LNCaP clone FGC (cell line): ENCODE results near the gene ANK3.
A peak's percentile ranks its signal among the peaks of the same experiment; 100 is the strongest.

ENCODE experiments used
- DNase-seq: peaks from one replicate; pipeline ENCODE4 v3.0.0-alpha.2; 2011; ENCODE audit warnings: low read depth
- H3K4me3 ChIP-seq: 2 replicates; pipeline ENCODE4 v1.5.1; 2011; ENCODE audit warnings: mild to moderate bottlenecking, low read depth, low read length, control low read depth
- TF ChIP-seq, protein P1 (sequence below): IDR thresholded peaks from 2 replicates; pipeline ENCODE4 v1.5.1; 2012; ENCODE audit warnings: mild to moderate bottlenecking; ENCODE audit not compliant: control insufficient read depth, insufficient read depth; ENCODE audit errors: extremely low read depth

ANK3 gene

DNA sequence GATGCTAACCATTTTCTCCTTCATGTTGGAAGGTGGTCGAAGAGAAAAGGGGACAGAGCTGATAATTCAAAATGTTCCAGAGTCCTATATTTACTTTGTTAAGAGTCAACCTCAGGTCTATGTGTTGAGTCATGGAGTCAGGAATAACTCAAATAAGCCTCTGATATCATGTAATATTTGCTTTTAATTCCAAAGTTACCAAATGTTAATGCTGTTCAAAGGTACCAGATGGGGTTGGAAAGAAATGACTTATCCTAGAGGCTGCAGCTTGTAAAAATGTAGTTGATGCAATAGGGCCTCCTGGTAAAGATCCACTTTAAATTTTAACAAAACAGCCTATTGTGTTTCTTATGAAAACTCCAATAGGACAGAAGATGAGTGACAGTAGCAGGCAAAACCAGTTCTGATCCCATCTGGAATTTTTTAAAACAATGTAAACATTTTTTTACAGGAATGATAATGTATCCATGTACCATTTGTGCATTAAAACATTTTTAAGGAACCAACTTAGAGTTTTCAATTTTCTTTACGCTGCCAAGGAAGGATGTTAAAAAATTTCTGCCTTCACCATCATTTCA is 218.2 kb downstream of the ANK3 start:
- DNase-seq: peak; percentile 62
- H3K4me3 ChIP-seq: no peak overlapping the region; the same call in 1 of the 2 replicates
- TF ChIP-seq, protein P1, sequence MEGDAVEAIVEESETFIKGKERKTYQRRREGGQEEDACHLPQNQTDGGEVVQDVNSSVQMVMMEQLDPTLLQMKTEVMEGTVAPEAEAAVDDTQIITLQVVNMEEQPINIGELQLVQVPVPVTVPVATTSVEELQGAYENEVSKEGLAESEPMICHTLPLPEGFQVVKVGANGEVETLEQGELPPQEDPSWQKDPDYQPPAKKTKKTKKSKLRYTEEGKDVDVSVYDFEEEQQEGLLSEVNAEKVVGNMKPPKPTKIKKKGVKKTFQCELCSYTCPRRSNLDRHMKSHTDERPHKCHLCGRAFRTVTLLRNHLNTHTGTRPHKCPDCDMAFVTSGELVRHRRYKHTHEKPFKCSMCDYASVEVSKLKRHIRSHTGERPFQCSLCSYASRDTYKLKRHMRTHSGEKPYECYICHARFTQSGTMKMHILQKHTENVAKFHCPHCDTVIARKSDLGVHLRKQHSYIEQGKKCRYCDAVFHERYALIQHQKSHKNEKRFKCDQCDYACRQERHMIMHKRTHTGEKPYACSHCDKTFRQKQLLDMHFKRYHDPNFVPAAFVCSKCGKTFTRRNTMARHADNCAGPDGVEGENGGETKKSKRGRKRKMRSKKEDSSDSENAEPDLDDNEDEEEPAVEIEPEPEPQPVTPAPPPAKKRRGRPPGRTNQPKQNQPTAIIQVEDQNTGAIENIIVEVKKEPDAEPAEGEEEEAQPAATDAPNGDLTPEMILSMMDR: no peak

DNA sequence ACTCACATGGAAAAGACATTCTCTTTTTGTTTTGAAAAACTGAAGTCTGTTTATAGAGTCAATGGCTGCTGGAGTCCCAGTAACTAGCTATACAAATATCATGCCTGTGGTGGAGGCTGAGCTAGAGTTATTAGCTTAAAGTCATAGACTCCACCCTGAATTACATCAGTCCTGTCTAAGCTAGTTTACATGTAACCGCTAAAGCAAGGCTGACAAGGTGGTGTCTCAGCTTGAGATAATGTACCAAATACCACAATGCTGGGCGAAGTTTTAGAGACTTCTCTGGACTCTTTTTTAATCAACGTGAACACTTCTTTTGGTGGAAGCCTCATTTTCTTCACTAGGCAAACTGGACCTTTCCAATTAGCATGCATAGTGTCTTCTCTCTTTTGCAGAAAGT is 219.4 kb downstream of the ANK3 start:
- no peak for DNase-seq
- no peak overlapping the region for H3K4me3 ChIP-seq
- TF ChIP-seq, protein P1: no peak

DNA sequence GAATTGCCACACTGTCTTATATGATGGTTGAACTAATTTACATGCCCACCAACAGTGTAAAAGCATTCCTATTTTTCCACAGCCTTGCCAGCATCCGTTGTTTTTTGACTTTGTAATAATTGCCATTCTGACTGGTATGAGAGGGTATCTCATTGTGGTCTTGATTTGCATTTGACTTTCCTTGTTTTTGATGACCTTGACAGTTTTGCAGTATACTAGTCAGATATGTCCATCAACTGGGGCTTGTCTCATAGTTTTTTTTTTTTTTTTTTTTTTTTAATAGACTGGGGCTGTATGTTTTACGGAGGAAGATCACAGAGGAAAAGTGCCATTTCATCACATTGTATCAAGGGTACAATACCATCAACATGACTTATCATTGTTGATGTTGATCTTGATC is 220.6 kb downstream of the ANK3 start:
- DNase-seq: no peak
- TF ChIP-seq, protein P1: no peak
- no peak overlapping the region for H3K4me3 ChIP-seq

DNA sequence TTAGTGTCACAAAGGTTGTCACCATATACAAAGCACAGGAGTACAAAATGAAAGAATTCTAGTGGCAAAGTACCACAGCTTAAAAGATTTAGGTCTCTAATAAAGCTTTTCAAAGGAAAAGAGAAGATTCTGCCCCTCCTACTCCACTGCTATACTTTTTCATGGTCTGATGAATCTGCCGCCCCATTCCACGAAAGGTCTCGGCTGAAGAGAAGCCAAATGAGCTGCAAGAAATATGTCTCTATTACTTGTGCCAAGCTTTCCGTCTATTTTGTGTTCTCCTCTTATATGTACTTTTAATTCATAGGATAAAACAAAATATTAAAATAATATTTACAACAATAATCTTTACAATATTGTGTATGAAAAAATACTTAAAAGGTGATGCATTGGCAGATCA is 222.6 kb downstream of the ANK3 start:
- no peak for DNase-seq
- TF ChIP-seq, protein P1: no peak
- H3K4me3 ChIP-seq: no peak overlapping the region

DNA sequence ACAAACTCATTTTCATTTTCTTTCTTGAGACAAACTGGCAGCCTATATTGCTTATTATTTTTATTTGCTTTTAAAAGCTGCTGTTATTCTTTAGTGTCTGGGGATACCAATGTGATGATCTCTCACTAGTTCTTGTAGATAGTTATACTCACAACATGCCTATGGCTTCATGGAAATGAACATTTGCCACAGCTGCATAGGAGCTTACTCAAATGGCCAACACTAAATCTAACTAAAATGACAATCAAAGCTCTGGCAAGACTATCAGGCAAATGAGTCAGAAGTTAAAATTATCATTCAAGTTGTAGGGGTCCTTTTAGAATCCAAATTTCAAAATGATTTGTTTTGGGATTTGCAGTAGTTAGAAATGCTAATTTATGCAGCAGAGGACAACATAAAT is 225.9 kb downstream of the ANK3 start:
- TF ChIP-seq, protein P1: no peak

DNA sequence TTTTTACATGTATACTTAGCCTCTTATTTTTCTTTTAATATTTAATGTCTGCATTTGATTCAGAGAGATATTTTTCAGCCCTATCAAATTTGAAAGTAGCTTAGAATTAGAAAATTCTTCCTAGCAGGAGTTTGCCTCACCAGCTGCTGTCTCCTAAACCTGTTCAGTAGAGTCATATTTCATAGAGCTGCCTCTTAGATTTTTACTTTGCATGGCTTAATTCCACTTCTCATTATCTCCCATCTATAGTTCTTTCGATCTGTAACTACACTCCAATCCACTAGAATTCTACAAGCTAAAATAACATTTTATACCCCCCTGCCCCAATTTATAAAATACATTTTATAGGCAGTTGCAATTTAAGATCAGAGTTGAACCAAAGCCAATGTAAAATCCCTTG is 227.0 kb downstream of the ANK3 start:
- H3K4me3 ChIP-seq: no peak overlapping the region
- no peak for DNase-seq
- TF ChIP-seq, protein P1: no peak

More for the DNA sequence above, 225.9 kb downstream of the ANK3 start:
- H3K4me3 ChIP-seq: no peak overlapping the region
- no peak for DNase-seq

DNA sequence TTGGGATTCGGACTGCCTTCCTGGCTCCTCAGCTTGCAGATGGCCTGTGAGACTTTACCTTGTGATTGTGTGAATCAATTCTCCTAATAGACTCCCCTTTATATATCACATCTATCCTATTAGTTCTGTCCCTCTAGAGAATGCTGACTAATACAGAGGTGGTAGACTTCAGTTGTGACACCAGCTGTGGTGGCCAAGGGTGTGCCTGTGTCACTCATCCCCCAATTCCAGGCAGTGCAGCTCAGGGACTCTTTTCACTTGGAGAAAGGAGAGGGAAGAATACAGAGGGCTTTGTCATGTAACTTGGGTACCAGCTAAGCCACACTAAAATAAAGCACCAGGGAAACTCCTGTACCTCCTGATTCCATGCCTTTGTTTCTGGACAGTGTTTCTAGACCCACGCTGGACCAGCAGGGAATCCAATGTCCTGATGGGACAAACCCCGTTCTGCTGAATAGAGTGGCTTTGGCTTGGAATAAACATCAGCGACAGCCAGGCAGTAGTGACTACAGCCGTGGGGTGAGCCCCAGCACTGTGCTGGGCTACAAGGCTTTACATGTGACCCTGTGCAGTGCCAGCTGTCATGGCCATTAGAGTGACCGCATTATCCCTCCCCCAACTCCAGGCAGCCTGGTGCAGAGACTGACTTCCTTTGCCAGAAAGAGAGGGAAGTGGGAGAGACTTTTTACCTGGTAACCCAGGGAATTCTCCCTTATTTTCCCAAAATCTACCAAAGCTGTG is 233.6 kb downstream of the ANK3 start:
- DNase-seq: no peak
- no peak overlapping the region for H3K4me3 ChIP-seq
- TF ChIP-seq, protein P1: no peak
